Measurements from ENCODE around the gene NELFA. TPM values are rescaled to one million over a fixed set of nuclear protein-coding genes. Genes with fewer than 3 reads are reported as not detected.

Gene NELFA
- total RNA-seq, 3 donors from 2014 or later (not counting 1 experiment from before 2014, with no cell fraction given) = 38.7 to 47.6 (median 46.0) TPM

DNA sequence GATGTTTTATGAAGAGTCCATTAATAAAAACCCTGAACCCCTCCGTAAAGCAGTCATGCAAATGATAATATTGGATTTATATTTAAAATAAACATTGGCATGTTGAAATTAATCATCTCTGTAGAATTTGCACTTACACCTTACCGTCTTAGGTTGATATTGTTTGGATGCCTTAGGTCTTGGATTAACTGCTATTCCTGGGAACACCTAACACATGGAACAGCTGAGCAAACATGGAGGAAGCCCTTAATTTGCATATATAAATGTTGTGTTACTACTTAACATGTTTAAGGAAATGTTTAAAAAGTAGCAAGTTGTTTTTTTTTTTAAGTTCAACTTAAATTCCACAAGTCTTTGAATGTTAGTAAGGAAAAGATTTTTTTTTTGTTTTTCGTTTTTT, 75.1 kb downstream of the NELFA start:
- H3K27ac ChIP-seq (ENCODE audit: low read length) = no peak overlapping the region
- no peaks in the 10 kb centered on the region for H3K27me3 ChIP-seq (ENCODE audit: control insufficient read depth, insufficient read depth, low read length)
- intact Hi-C loops (cut with micrococcal nuclease) = no loop called here
- H3K4me1 Mint-ChIP-seq = peaks cover under 1 to 5% of the 10 kb centered on the region in 2 donors
- H3K4me3 Mint-ChIP-seq = no peak overlapping the region
- peaks cover 20% of the 10 kb centered on the region for H3K36me3 ChIP-seq (ENCODE audit: control insufficient read depth, insufficient read depth, low read length)
- peaks cover 4% of the 10 kb centered on the region for H3K4me1 ChIP-seq (ENCODE audit: control insufficient read depth, insufficient read depth, low read length)
- H3K27ac Mint-ChIP-seq = no peak overlapping the region
- H3K27me3 Mint-ChIP-seq (ENCODE audit: low read depth in 2 of 2) = no peaks in the 10 kb centered on the region
- H3K4me3 ChIP-seq (ENCODE audit: low read length) = no peak overlapping the region
- TF ChIP-seq CTCF (IDR thresholded peaks at IDR 0.05) = no peak
- no peak for DNase-seq
- H3K36me3 Mint-ChIP-seq = peaks cover 7% of the 10 kb centered on the region
- no peak for ATAC-seq
- H3K9me3 Mint-ChIP-seq = no peaks in the 10 kb centered on the region
- no peaks in the 10 kb centered on the region for H3K9me3 ChIP-seq (ENCODE audit: control insufficient read depth, insufficient read depth, low read length)
- WGBS (ENCODE audit: insufficient coverage) = 100% methylated on average over 2 of the region's 3 CpGs

GRCh38 chr4:1932736-1933135, 76.0 kb downstream of the NELFA start:
- Histone ChIP-seq H3K9me3 (ENCODE audit: control insufficient read depth, insufficient read depth, low read length) (no peaks in the 10 kb centered on the region), H3K27me3 (ENCODE audit: control insufficient read depth, insufficient read depth, low read length) (no peaks in the 10 kb centered on the region), H3K36me3 (ENCODE audit: control insufficient read depth, insufficient read depth, low read length) (peaks cover 19% of the 10 kb centered on the region), H3K4me3 (ENCODE audit: low read length) (no peak overlapping the region), H3K27ac (ENCODE audit: low read length) (no peak overlapping the region), H3K4me1 (ENCODE audit: control insufficient read depth, insufficient read depth, low read length) (peaks cover 9% of the 10 kb centered on the region)
- Mint-ChIP-seq H3K9me3 (no peaks in the 10 kb centered on the region), H3K4me1 (peaks cover 9 to 14% of the 10 kb centered on the region in 2 donors), H3K27ac (no peak overlapping the region), H3K4me3 (no peak overlapping the region), H3K36me3 (peaks cover 7% of the 10 kb centered on the region), H3K27me3 (ENCODE audit: low read depth in 2 of 2) (no peaks in the 10 kb centered on the region)
- ATAC-seq (no peak), DNase-seq (no peak)
- WGBS (ENCODE audit: insufficient coverage) = 99% methylated on average over 12 of the region's 13 CpGs
- intact Hi-C loops (cut with micrococcal nuclease) = no loop called here
- TF ChIP-seq CTCF (IDR thresholded peaks at IDR 0.05) = no peak

Other genes with a start within 250 kb of the NELFA start
- not detected for gene FGFR3, start 215.7 kb downstream of the NELFA start, total RNA-seq
- gene LETM1, start 152.8 kb downstream of the NELFA start, total RNA-seq = 10 to 100 TPM; 40.4 to 56.5 (median 55.7) TPM
- 10 to 100 TPM; 36.4 to 51.0 (median 48.3) TPM for gene NSD2, start 137.6 kb downstream of the NELFA start, total RNA-seq
- gene NAT8L, start 50.4 kb upstream of the NELFA start, total RNA-seq = not detected
- gene HAUS3, start 233.1 kb upstream of the NELFA start, total RNA-seq = 10 to 100 TPM; 38.0 to 50.3 (median 49.4) TPM
- gene POLN, start 233.1 kb upstream of the NELFA start, total RNA-seq = 1 to 10 TPM; 2.6 to 6.9 (median 3.3) TPM